Endothelial cell of umbilical vein (primary cell): ENCODE measurements around the gene TMEM98. TPM values are rescaled to one million over a fixed set of nuclear protein-coding genes. Genes with fewer than 3 reads are reported as not detected.
"Not testable (repeated sequence)": the region's sequence is repeated elsewhere in the genome, so short reads cannot be mapped to it uniquely, and the experiment has no call there.

ENCODE experiments used
- BruUV-seq: library from RNA; stranded (reverse); fragments of 400-500 nt; replicated peaks from 2 replicates; lab custom pipeline; 2021; lab: Mats Ljungman, UMichigan
- CTCF ChIA-PET: fragments of 300-600, 350-600 bp; sonication (Branson Sonifier 250); formaldehyde crosslinking; loops from one replicate; lab custom pipeline; 2021; ENCODE audit warnings: antibody characterized with exemption, inconsistent platforms; lab: Charles Lee
- POLR2A ChIA-PET: fragments of 300-600, 350-600 bp; sonication (Branson Sonifier 250); formaldehyde crosslinking; loops from one replicate; lab custom pipeline; 2021; ENCODE audit warnings: antibody characterized with exemption, inconsistent platforms; lab: Charles Lee
- DNase-seq: peaks from one replicate; pipeline ENCODE4 v3.0.0-alpha.2; 2011; ENCODE audit warnings: low read depth, low spot score
- FAIRE-seq: peaks from 2 replicates; lab custom pipeline; 2011; peaks lifted over from hg19 to GRCh38; lab: Jason Lieb, UNC
- H2AFZ ChIP-seq: 2 replicates; pipeline ENCODE4 v1.6.0; 2012; ENCODE audit warnings: low read depth, low read length, control low read depth, inconsistent platforms
- H3K27ac ChIP-seq: 2 replicates; pipeline ENCODE4 v1.5.1; 2011; ENCODE audit warnings: low read depth, mild to moderate bottlenecking, control low read depth, low read length, moderate library complexity; ENCODE audit not compliant: insufficient read depth
- H3K27me3 ChIP-seq, 2 experiments: 2 replicates each; pipeline versions ENCODE4 v1.6.0 to v1.6.1; 2011; ENCODE audit warnings: low read length in 2 of 2, mixed read lengths in 1 of 2; ENCODE audit not compliant: control insufficient read depth in 2 of 2, insufficient read depth in 2 of 2
- H3K36me3 ChIP-seq, 2 experiments: 2 replicates in 1 of 2; 3 replicates in 1 of 2; pipeline ENCODE4 v1.5.1; 2011; ENCODE audit warnings: low read length in 2 of 2, mild to moderate bottlenecking in 1 of 2, moderate library complexity in 1 of 2; ENCODE audit not compliant: control insufficient read depth in 2 of 2, insufficient read depth in 2 of 2; ENCODE audit errors: extremely low read depth in 1 of 2
- H3K4me1 ChIP-seq: 3 replicates; pipeline ENCODE4 v1.5.1; 2011; ENCODE audit warnings: mild to moderate bottlenecking, low read length; ENCODE audit not compliant: control insufficient read depth, insufficient read depth; ENCODE audit errors: extremely low read depth
- H3K4me2 ChIP-seq: 2 replicates; pipeline ENCODE4 v1.6.1; 2011; ENCODE audit warnings: low read length, control low read depth, mixed read lengths; ENCODE audit not compliant: insufficient read depth
- H3K4me3 ChIP-seq, 3 experiments: fragments of 200-600 bp in 1 of 3; sonication (generic), shearing (Covaris generic) in 1 of 3; replicated peaks in 1 of 3; 2 replicates each; pipeline ENCODE4 v1.5.1; 2011 to 2016; ENCODE audit warnings: control low read depth in 3 of 3, low read length in 3 of 3, mild to moderate bottlenecking in 2 of 3, inconsistent platforms in 1 of 3, low read depth in 1 of 3, moderate library complexity in 1 of 3; ENCODE audit not compliant: insufficient read depth in 1 of 3
- H3K79me2 ChIP-seq: 2 replicates; pipeline ENCODE4 v1.6.0; 2012; ENCODE audit warnings: low read length, inconsistent platforms; ENCODE audit not compliant: control insufficient read depth, insufficient read depth
- H3K9ac ChIP-seq: replicated peaks from 2 replicates; pipeline ENCODE3; 2011; ENCODE audit warnings: low read length, control low read depth; ENCODE audit not compliant: insufficient read depth; ENCODE audit errors: extremely low read depth
- H3K9me1 ChIP-seq: replicated peaks from 3 replicates; pipeline ENCODE4 v1.6.0; 2011; ENCODE audit warnings: mild to moderate bottlenecking, low read length; ENCODE audit not compliant: control insufficient read depth, insufficient read depth; ENCODE audit errors: extremely low read depth
- H3K9me3 ChIP-seq: replicated peaks from 2 replicates; pipeline ENCODE4 v1.5.1; 2012; ENCODE audit warnings: low read length, inconsistent platforms; ENCODE audit not compliant: control insufficient read depth, insufficient read depth
- H4K20me1 ChIP-seq: replicated peaks from 2 replicates; pipeline ENCODE3; 2011; ENCODE audit warnings: mild to moderate bottlenecking, low read length; ENCODE audit not compliant: control insufficient read depth, insufficient read depth; ENCODE audit errors: extremely low read depth
- EZH2 ChIP-seq: IDR thresholded peaks from 2 replicates; pipeline ENCODE4 v1.6.1; 2012; ENCODE audit warnings: borderline replicate concordance, low read depth, mild to moderate bottlenecking, moderate library complexity, low read length, inconsistent platforms; ENCODE audit not compliant: severe bottlenecking
- FOS ChIP-seq: IDR thresholded peaks from 2 replicates; pipeline ENCODE4 v1.6.1; 2011; ENCODE audit warnings: mild to moderate bottlenecking, low read length, moderate library complexity, borderline replicate concordance; ENCODE audit not compliant: insufficient read depth
- MYC ChIP-seq: IDR thresholded peaks from one replicate; pipeline ENCODE4 v1.6.1; 2011; ENCODE audit warnings: mild to moderate bottlenecking, low read depth, low read length
- POLR2A ChIP-seq: IDR thresholded peaks from 2 replicates; pipeline ENCODE4 v1.6.1; 2012; ENCODE audit warnings: low read depth, mild to moderate bottlenecking, control low read depth, low read length
- POLR2AphosphoS5 ChIP-seq: IDR thresholded peaks from 2 replicates; pipeline ENCODE4 v1.6.1; 2012; ENCODE audit warnings: low read depth, mild to moderate bottlenecking, control low read depth, low read length, moderate library complexity; ENCODE audit not compliant: insufficient read depth
- dilution Hi-C: fragments of 300-500 bp; cut with MboI; formaldehyde crosslinking; loops from one replicate; pipeline ENCODE4 v1.15.0; 2019; ENCODE audit warnings: low sequenced_read_pairs; ENCODE audit not compliant: extremely low pct_ligation_motif_present
- intact Hi-C: fragments of 100-400 bp; cut with micrococcal nuclease; formaldehyde crosslinking; loops from one replicate; pipeline ENCODE4 v1.10.0; 2022
- polyA plus RNA-seq, 4 experiments: library from polyadenylated mRNA; depleted of rRNA in 3 of 4; stranded (reverse) in 3 of 4; unstranded in 1 of 4; fragments of >200 nt; gene quantifications; 2 replicates each; pipeline versions ENCODE4 v1.2.1 to v1.2.3, GENCODE V29; 2011 to 2012; ENCODE audit warnings: missing spikeins in 1 of 4
- total RNA-seq: library from RNA; stranded (reverse); gene quantifications from 2 replicates; pipeline ENCODE4 v1.2.3, GENCODE V29; 2021

The TMEM98 gene
- total and polyA plus RNA-seq, 2 donors (not counting 3 experiments of a cell fraction or from before 2014, with no cell fraction given) = 83.6 to 456 TPM

DNA sequence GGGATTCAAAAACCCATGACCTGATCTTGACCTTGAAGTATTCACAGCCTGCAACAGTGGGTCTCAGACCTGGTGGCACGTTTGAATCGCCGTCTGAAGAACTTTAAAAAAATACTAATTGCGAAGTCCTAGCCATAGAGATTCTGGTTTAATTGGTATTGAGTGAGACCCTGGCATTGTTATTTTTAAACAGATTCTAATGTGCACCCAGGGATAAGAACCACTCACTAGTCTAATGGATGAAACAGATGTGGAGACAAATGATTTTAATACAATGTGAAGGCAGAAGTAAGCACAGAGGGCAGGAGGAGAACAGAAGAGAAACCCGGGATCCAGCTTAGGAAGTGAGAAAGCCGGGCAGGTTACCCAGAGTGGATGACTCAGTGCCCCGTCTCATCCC is 21.2 kb downstream of the TMEM98 start:
- Histone ChIP-seq H3K27me3 (peaks cover 0 to 2% of the 10 kb centered on the region in 2 experiments), H3K9me3 (no peaks in the 10 kb centered on the region), H2AFZ (no peak overlapping the region), H3K4me2 (no peak overlapping the region), H3K4me3 (no peak overlapping the region), H3K9me1 (no peaks in the 10 kb centered on the region), H3K4me1 (no peaks in the 10 kb centered on the region), H4K20me1 (no peaks in the 10 kb centered on the region), H3K9ac (no peak overlapping the region), H3K27ac (no peak overlapping the region), H3K79me2 (no peaks in the 10 kb centered on the region), H3K36me3 (no peaks in the 10 kb centered on the region)
- BruUV-seq = no TSS peak
- ChIA-PET CTCF (no interaction called here), POLR2A (no interaction called here)
- DNase-seq (no peak), FAIRE-seq (no peak)
- dilution Hi-C loops = no loop called here
- intact Hi-C loops = no loop called here
- TF ChIP-seq POLR2AphosphoS5 = no peak
- no peak for TF ChIP-seq POLR2A
- TF ChIP-seq EZH2 = no peak
- TF ChIP-seq MYC = no peak
- TF ChIP-seq FOS = no peak

GRCh38 chr17:32952491-32952890 is 24.5 kb downstream of the TMEM98 start:
- BruUV-seq, FAIRE-seq, H4K20me1 ChIP-seq, H3K36me3 ChIP-seq, H3K4me2 ChIP-seq, POLR2A ChIA-PET, H3K79me2 ChIP-seq, H3K9ac ChIP-seq, H3K4me3 ChIP-seq, H3K27ac ChIP-seq, DNase-seq, H3K27me3 ChIP-seq, H3K9me3 ChIP-seq, H3K9me1 ChIP-seq, H2AFZ ChIP-seq, intact Hi-C loops, dilution Hi-C loops, H3K4me1 ChIP-seq: not testable (repeated sequence)
- CTCF ChIA-PET = interaction anchor here (1.5 to 1.8 kb wide), 3 partner anchors 11 to 46 kb away, joined by 4 to 6 read pairs (median 4); no protein-coding TSS in a partner anchor
